Activated CD4-positive, alpha-beta T cell treated with anti-CD3 and anti-CD28 coated beads, Interleukin-2, amount 50 U/mL, for 4 hours (primary cell): ENCODE results near the gene GLUD1.
"Not testable (repeated sequence)": the region's sequence is repeated elsewhere in the genome, so short reads cannot be mapped to it uniquely, and the experiment has no call there.

Experiments
- DNase-seq, 2 experiments: peaks; one replicate each; pipeline ENCODE4 v3.0.0-alpha.2; 2020

Gene GLUD1

DNA sequence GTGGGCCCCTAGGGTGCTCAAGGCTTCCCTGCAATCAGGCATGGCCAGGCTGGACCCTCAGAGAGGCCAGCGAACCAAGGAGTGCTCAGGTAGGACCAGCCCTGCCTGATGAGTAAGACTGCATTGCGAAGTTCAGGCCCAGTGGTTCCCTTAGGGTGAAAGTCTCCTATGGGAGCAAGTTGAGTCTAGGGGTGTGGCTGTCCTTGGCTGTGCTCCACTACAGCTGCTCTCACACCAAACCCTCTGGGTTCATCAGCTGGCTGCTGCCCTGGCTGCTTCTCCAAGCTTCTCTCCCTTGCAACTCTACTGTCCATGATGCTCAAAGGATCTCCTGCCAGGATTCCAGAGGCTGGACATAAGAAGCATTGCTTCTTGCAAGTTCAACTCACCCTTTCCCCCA lies 55.9 kb downstream of the GLUD1 start:
- DNase-seq = no peak

DNA sequence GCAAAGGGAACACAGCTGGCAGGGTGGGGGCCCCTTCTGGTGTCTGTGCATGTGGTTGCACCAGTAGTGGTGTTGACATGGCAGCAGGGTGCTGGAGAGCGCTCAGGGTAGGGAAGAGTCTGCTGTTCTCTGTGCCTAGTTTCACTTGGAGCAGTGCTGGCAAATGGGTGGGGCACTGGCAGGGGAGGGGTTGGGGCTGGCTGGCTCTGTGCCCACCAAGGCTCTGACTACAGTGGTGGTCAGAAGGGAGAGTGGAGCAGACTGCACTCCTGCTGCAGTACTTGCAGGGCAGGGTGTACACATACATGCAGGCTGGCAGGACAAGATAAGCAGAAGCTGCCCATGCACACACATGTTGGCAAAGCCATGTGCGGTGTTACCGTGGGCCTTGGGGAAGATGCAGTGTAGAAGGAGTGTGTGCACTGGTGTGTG lies 56.3 kb downstream of the GLUD1 start:
- DNase-seq = no peak

DNA sequence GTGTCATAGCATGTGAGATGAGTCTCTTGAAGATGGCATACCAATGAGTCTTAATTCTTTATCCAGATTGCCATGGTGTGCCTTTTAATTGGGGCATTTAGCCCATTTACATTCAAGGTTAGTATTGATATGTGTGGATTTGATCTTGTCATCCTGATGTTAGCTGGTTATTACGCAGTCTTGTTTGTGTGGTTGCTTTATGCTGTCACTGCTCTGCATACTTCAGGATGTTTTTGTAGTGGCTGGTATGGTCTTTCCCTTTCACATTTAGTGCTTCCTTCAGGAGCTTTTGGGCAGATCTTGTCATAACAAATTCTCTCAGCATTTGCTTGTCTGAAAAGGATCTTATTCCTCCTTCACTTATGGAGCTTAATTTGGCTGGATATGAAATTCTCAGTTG lies 58.0 kb downstream of the GLUD1 start:
- DNase-seq = no peak

DNA sequence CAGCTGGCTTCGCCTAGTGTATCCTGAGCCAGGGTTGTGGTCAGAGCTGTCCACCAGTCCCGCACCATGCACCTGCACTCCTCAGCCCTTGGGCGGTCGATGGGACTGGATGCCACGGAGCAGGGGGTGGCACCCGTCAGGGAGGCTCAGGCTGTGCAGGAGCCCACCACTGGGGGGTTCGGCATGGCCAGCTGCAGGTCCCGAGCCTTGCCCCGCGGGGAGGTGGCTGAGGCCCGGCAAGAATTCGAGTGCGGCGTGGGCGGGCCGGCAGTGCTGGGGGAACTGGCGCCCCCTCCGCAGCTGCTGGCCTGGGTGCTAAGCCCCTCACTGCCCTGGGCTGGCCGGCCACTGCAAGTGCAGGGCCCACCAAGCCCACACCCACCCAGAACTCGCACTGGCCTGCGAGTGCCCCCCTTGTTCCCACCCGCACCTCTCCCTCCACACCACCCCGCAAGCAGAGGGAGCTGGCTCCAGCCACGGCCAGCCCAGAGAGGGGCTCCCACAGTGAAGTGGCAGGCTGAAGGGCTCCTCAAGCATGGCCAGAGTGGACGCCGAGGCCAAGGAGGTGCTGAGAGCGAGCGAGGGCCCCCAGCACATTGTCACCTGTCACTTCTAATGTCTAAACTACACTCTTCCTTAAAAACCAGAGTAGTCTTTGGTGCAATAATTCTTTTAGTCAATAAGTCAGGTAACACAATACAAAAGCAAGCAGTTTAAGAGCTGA lies 63.6 kb downstream of the GLUD1 start:
- DNase-seq = no peak

DNA sequence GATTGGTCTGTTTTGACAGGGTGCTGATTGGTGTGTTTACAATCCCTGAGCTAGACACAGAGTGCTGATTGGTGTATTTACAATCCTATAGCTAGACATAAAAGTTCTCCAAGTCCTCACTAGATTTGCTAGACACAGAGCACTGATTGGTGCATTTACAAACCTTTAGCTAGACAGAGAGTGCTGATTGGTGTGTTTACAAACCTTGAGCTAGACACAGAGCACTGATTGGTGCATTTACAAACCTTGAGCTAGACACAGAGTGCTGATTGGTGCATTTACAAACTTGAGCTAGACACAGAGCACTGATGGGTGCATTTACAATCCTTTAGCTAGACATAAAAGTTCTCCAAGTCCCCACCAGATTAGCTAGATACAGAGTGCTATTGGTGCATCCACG lies 64.2 kb downstream of the GLUD1 start:
- not testable (repeated sequence) for DNase-seq

DNA sequence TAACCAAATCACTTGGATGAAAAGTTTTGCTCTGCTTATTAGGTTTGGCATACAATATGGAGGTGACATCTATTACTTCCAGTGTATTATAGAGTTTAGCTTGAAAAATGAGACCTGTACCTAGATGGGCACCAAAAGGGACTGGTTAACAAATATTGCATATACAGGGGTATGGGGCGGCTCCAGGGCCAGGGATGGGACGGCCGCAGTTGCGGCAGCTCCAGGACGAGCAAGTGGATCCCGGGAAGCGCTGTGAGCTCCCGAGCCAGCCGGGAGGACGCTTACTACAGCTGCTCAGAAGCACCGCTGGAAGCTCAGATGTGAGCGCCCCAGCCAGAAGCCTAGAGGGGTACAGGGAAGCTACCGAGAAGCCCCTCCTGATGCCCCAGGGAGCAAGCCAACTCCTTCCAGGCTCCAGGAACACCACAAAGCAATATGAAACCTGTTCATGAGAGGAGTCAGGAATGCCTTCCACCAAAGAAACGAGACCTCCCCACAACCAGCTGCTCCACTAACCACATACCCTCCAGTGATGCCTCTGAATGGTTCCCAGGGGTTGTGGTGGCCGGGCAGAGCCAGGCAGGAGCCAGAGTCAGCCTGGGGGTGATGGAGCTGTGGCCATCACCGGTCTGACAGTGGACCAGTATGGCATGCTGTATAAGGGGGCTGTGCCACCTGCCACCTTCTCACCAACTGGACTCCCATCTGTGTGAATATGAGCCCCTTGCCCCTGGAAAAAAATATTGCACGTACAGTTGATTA lies 67.7 kb downstream of the GLUD1 start:
- DNase-seq = not testable (repeated sequence)

DNA sequence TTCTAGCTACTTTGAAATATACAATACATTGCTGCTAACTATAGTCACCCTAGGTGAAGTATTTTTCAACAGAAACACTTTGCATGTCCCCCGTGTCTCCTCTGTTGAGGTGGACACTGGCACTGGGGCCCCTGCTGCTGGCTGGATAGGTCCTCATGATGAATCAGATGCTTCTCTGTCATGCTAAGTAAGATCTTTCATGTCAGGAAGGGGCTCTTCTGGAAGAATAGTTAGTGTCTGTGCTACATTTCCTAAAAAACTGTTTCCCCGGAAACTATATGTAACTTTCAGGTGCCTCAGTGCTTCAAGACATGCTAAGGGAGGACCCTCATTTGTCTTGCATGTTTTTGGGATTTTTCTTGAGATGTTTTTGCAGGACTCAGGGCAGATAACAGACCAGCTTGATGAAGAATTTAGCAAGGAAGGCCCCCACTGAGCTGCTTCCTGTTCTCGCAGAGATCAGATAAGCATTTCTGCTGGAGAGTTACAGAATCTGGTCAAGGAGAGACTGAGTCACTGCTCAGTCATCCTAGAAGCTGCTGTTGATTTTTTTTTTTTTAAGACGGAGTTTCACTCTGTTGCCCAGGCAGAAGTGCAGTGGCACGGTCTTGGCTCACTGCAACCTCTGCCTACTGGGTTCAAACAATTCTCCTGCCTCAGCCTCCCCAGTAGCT lies 69.2 kb downstream of the GLUD1 start:
- not testable (repeated sequence) for DNase-seq

DNA sequence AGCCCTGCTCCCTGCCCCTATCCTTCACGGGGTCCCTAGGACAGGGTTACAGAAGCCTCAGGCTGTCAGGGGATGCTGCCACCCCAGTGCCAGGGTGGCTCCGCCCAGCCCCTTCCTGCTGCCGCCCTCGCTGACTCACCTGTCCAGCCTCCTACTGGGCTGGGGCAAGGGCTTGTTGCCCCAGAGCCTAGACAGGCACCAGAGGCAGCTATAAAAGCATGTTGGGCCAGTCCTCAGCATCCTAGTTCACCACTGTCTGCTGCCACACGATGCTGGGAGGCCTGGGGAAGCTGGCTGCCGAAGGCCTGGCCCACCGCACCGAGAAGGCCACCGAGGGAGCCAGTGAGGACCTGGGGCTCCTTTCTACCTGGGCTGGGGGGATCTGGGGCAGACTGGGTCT lies 74.6 kb downstream of the GLUD1 start, which contains the start of gene FAM25A:
Gene FAM25A, plus strand, starts transcription at position 239 of the 400 bp plus-strand sequence. Its CDS starts 31 bp downstream, at position 270.
- DNase-seq = not testable (repeated sequence)

DNA sequence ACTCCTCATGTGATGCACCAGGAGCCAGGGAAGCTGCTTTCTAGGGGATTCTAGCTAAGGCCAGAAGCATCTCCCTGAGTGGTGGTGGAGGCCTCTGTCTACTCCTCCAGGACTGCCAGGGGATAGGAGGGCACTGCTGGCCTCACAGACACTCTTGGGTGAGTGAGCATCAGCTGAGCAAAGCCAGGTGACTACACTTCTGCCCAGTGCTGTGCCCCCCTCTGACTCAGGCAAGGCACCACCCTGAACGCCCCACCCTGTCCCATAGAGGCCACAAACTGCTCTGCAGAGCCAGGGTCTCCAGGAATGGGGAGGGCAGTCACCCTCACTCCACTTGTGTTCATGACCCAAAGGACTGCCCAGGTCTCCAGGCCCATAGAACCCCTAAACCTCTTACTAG lies 75.1 kb downstream of the GLUD1 start:
- DNase-seq = not testable (repeated sequence)

DNA sequence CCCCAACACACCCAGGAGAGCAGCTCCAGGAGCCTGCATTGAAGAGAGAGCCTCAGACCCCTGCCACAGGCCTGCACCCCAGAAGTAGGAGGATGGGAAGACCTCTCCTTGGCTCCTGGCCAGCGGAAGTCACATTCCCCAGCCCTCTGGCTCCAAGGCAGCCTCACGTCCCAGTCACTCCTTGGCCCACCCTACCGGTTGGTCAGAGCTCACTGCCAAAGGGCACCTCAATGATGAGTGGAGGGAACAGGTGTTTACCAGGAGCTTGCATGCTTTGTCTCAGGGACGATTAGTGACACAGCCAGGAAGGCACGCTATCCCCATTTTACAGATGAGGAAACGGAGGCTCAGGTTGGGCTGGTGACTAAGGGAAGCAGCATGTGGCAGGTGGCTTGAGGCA lies 75.6 kb downstream of the GLUD1 start:
- not testable (repeated sequence) for DNase-seq

DNA sequence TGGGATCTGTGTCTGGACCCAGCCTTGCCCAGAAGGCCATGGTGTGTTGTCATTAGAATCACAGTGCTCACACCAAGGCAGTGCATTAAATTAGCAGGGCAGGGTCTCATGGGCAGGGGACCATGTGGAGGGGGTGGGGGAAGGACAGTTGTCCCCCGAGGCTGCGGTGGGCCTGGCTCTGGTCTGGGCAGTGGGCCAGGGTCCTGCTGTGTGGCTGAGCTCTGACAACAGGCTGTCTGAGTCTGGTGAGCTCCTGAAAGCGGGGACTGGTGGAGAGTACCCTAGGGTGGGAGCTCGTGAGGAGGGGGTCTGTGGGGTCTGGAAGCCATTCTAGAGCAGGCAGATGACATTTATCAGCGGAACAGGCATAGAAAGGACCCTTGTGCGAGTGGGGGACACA lies 76.5 kb downstream of the GLUD1 start:
- not testable (repeated sequence) for DNase-seq

DNA sequence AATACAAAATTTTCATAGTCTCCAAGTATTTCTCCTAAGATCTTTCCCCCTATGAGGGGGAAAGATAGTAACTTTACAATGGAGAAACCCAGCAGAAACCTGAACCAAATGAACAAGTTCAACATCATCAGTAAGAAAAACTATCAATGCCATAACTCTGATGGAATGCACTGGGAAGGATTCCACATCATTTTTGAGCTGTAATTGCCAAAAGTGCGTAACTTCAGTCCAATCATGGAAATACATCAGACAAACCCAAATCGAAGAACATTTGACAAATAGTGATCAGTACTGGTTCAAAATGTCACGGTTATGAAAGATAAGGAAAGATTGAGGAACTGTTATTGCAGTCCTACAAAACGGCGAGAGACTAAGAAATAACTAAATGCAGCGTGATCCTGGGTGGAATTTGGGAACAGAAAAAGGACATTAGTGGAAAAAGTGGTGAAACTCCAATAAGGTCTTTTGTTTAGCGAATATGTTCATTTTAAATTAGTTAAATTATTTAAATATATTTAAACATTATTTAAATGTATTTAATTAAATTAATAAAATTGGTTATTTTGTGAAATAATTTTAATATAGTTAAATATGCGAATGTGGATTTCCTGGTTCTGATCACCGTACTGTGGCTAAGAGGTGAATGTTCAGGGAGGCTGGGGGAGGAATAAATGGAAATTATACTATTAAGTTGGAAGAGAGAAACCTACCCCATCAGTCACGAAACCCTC lies 79.5 kb downstream of the GLUD1 start:
- not testable (repeated sequence) for DNase-seq

DNA sequence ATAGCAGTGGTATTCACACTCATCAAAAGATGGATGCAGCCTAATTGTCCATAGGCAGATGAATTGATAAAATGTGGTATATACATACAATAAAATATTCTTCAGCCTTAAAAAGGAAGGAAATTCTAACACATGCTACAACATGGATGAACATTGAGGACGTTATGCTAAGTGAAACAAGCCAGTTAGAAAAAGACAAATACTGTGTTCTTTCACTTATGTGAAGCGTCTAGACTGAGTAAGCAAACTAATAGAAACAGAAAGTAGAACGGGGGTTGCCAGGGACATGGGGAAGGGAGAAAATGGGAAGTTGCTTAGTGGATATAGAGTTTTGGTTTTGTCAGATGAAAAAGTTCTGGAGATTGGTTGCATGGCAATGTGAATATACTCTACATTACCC lies 81.1 kb downstream of the GLUD1 start:
- DNase-seq = not testable (repeated sequence)

DNA sequence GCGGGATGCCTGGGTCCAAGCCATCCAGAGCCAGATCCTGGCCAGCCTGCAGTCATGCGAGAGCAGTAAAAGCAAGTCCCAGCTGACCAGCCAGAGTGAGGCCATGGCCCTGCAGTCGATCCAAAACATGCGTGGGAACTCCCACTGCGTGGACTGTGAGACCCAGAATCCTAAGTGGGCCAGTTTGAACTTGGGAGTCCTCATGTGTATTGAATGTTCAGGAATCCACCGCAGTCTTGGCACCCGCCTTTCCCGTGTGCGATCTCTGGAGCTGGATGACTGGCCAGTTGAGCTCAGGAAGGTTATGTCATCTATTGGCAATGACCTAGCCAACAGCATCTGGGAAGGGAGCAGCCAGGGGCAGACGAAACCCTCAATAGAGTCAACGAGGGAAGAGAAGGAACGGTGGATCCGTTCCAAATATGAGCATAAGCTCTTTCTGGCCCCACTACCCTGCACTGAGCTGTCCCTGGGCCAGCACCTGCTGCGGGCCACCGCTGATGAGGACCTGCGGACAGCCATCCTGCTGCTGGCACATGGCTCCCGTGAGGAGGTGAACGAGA lies 85.4 kb downstream of the GLUD1 start:
- not testable (repeated sequence) for DNase-seq

DNA sequence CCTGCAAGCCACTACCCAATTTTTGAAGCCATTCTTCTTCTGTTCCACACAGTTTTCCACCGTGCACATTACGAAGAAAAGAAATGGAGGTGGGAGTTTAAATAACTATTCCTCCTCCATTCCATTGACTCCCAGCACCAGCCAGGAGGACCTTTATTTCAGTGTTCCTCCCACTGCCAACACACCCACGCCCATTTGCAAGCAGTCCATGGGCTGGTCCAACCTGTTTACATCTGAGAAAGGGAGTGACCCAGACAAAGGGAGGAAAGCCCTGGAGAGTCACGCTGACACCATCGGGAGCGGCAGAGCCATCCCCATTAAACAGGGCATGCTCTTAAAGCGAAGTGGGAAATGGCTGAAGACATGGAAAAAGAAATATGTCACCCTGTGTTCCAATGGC lies 86.3 kb downstream of the GLUD1 start:
- not testable (repeated sequence) for DNase-seq

DNA sequence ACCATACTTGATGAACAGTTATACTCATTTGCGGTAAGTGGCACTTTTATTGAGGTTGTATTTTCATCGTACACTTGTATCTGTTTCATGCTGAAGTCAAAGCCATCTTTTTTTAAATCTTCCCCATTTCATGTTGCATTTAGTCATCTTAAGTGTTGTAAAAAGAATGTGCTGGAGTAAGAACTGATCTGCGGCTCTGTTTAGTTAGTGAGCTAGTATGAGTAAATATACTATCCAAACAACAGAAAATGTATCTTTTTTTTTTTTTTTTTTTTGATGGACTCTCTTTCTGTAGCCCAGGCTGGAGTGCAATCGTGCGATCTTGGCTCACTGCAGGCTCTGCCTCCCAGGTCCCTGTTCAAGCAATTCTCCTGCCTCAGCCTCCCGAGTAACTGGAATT lies 87.0 kb downstream of the GLUD1 start:
- DNase-seq = not testable (repeated sequence)

DNA sequence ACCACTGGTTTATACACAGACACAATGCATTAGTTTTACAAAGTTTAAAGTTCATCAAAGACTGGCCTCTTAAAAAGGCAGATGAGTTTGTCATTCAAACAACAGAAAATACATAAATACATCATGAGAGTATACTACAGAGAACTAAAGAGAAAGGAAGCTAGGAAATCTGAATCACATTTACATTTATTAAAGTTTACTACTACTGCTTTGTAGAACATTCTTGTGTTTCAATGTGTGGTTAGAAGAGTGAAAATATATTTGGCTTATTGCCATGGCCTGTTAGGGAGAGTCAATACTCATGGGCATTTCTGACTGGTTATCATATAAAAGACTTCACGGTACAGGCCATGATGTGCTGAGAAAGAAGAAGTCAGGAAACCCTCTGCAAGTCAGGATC lies 87.5 kb downstream of the GLUD1 start:
- not testable (repeated sequence) for DNase-seq

DNA sequence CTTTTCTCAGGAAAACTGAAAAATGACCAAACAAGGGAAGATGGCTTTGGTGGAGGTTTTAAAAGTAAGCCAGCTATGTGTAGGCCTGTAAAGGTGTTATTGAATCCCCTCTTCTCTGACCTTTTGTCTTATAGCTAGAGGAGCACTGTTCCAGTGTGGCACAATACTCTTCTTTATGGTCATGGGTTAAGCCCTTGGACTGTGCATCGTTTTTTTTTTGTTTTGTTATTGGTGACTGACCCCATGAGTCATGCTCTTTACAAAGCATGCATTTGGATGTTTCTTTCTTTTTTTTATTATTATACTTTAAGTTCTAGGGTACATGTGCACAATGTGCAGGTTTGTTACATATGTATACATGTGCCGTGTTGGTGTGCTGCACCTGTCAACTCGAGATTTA lies 94.2 kb downstream of the GLUD1 start:
- no peak for DNase-seq
